Stimulated activated naive CD4-positive, alpha-beta T cell treated with Interleukin-2 at 50 U/mL for 16 hours (primary cell): Measurements from ENCODE around the gene IFITM10.

Experiments
- DNase-seq: peaks from one replicate; lab custom pipeline; 2025; lab: John Stamatoyannopoulos, UW

The IFITM10 gene

DNA sequence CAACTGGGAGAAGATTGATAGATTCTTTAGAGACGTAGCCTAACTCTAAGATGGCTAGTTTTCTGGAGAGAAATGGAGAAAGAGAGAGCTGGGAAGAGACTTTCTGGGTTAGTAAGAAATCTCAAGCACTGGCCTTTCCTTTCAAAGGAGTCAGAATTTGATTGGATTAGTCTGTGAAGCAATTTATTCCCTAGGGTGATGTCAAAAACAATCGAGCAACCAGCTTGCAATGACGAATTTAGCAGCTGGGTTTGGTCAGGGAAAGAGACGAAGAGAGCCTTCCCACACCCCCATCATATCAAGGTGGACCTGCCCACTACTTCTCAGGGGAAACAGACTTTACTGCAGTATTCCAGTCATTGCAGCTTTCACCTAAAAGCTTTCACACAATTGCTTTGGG, 42.6 kb downstream of the IFITM10 start:
- no peak for DNase-seq

DNA sequence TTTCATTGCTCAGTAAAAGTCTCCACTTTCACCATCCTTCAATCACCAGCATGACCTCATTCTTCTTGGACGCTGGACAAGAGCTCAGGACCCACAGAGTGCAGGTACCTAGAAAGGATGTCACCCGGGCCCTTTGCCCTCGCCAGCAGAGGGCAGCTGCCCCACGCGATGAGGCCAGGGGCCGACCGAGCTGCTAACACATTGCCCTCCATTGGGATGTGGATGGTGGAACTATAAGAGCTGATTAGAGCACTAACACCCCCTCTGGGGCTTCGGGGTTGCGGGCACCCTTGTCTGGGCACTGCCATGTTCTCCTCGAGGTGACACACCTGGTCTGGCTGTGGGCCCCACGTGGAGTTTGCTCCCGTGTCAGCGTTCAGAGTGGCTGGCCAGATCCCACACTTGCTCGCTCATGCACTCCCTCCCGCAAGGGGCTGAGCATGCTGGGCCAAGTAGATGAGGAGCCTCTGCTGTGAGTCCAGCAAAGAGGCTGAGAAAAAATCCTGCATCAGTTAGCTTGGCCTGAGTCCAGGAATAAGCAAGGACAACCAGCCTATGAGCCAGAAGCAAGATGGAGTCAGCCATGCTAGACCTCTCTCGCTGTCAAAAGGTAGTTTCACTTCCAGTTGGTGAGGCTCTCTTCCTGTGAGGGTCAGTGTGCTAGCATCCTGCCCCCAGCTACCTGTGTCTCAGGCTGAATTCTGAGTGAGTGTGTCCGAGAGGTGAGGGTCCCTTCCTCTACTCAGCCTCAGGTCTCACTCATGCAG, 43.6 kb downstream of the IFITM10 start:
- DNase-seq: no peak

DNA sequence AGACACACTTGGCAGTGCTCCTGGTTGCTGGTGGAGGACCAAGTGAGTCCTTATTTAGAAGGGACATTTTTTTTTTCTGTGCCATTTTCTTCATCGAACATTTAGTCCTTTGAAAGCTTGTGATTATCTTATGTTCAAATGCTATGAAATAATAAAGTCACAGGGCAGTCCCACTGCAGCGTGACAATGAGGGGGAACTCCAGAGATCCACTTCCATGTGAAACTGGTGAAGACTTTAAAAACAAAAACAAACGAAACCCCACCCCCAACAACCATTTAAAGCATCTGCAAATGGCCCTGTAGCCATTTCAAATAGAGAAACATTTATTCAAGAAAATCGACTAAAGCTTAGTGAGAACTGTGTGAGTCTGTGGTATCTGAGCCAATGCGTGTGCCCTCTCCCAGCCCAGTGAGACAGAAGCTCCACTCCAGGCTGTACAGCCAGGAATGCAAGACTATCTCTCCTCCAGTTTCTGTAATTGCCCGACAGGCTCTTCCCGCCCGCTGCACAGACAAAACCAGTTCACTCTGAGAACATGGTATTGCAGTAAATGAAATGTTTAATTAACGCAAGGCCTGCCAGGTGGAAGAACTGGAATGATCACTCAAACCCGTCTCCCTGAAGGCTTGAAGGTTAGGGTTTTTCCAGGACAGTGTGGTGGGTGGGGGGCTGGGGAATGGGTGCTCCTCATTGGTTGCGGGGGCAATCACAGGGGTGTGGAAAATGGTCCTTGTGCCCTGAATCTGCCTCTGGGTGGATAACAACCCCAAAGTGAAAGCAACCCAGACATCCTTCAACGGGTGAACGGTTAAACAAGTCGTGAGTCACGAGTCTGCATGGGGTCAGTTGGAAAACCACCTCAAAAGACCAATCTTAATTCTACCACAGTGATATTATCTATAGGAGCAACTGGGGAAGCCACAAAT, 45.0 kb downstream of the IFITM10 start:
- DNase-seq: no peak

DNA sequence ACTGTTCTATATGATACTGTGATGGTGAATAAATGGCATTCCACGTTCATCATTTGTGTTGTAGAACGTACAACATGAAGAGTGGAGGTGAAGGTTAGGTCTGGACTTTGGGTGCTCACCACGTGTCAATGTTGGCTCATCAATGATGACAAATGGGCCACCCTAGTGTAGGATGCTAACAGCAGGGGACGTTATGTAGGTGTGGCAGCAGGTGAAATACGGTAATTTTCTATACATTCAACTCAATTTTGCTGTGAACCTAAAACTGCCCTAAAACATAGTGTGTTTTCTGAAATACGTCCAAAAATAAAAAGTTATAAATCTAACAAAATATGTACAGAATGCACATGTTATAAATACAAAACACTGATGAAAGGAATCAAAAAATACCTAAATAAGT, 47.2 kb downstream of the IFITM10 start:
- no peak for DNase-seq

DNA sequence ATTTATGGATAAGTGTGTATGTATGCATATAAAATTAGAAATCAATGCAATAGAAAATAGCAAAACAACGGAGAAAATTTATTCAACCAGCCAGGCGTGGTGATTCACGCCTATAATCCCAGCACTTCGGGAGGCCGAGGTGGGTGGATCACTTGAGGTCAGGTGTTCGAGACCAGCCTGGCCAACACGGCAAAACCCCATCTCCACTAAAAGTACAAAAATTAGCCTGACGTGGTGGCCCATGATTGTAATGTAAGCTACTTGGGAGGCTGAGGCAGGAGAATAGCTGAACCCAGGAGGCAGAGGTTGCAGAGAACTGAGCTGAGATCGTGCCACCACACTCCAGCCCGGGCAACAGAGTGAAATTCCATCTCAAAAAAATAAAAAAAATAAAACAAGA, 47.9 kb downstream of the IFITM10 start:
- no peak for DNase-seq

DNA sequence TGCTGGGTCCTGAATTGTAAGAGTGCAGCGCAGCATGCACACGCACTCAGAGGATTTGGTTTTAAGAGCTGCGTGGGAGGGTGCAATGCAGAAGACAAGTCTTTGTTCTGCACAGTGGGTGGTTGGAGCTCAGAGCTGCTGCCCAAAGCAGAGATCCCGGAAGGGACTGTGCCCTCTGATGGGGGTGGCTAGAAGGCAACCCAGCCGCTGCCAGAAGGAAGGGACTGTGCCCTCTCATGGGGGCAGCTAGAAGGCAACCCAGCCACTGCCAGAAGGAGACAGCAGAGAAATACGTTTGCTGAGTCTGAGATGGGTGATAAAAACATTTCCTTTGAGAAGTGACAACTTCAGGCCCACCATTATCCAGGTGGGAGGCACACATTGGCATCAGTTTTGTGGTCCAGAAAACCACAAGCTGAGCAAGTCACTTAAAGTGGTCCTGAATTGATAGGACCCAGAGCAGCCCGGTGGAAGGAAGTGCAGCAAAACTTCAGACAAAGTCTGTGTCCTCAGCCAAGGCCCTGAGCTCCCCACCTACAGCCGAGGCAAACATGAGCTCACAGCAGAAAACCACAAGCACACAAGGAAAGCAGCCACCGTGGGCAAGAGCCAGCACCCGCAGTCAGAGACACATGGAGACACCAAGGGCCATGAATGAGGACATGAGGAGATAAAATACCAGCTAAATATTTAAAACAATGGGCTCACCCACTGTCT, 49.1 kb downstream of the IFITM10 start:
- no peak for DNase-seq

DNA sequence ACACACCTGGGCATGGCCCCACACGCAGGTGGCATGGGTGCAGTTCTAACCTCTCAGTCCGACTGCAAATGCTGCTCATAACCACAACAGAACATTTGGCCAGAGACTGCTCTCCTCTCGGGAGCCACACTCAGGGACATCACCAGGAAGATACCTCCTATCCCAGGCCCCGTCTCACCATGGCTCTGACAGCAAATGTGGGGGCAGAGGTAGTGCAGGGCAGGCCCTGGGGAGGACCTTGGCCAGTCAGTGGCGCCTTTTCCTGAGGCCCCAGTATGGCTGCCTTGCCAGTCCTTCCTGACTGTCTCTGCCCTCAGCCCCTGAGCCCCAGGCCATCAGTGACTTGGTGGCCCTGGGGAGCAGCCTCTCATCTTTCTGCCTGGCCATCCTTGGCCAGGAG, 50.6 kb downstream of the IFITM10 start:
- DNase-seq: no peak

DNA sequence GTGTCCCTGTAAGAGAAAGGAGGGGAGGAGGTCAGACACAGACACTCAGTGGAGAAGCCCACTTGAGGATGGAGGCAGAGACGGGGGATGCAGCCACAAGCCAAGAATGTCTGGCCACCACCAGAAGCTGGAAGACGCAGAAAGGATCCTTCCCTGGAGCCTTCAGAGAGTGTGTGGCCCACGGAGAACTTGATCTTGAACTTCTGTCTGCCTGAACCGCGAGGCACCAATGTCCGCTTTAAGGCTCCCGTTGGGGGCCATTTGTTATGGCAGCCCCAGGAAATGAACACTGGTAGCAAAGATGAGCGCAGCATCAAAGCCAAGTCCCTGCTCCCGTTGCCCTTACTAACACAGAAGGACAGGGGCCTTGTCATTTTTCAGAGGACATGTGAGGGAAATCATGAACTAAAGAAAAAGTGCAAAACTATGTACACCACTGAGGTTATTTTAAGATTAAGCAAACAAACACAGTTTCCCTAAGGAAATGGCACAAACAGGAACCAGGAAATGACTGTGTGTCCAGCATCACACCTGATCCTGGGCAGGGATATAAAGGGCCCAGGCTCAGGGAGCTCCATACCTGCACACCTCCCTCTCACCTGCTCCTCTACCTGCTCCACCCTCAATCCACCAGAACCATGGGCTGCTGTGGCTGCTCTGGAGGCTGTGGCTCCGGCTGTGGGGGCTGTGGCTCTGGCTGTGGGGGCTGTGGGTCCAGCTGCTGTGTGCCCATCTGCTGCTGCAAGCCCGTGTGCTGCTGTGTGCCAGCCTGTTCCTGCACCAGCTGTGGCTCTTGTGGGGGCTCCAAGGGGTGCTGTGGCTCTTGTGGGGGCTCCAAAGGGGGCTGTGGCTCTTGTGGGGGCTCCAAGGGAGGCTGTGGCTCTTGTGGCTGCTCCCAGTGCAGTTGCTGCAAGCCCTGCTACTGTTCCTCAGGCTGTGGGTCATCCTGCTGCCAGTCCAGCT, 53.5 kb downstream of the IFITM10 start, which contains the start of gene KRTAP5-6:
KRTAP5-6 (plus strand) TSS at position 588 of the 963 bp plus-strand sequence; CDS start at position 639, 51 bp downstream.
- no peak for DNase-seq

DNA sequence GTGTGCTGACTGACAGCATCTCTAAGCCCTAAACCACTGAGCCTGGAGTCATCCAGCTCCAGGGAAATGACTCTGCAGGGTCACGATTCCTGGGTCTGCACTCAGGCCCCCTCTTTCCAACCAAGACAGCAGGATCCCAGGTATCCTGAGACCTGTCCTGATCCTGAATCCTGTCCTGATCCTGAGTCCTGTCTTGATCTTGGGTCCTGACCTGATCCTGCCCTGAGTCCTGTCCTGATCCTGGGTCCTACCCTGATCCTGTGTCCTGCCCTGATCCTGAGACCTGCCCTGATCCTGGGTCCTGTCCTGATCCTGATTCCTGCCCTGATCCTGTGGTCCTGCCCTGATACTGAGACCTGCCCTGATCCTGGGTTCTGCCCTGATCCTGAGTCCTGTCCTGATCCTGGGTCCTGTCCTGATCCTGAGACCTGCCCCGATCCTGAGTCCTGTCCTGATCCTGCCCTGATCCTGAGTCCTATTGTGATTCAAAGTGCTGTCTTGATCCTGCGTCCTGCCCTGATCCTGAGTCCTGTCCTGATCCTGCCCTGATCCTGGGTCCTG, 54.8 kb downstream of the IFITM10 start:
- DNase-seq: no peak

DNA sequence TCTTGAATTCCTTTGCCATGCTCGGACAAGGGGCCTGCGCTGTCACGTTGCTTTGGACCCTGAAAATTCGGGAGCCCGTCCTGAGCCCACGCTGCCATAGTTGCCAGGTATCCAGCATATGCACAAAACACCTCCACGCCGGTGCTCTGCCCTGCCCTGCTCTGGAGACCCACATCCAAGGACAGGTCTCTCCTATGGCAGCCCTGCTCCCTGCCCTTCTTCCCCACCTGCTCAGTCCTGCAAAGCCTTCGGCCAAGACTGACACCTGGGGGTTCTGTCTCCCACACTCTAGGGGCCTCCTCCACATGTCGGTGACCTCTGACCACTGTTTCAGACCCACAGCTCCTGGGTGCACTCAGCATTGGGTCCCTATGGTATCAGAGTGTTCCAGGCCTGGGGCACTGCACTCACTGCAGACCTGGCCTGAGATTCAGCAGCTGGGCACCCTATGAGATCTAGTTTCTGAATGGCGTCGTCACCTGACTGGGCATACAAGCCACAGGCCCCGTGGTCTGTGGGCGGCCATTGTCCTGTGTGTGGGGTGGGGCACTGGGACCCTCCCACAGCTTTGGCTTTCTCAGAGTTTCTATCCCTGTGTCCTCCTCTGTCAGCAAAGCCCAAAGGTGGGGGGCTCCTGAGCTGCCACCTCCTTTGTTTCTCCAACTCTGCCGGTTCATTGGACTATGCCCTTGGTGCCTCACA, 55.4 kb downstream of the IFITM10 start:
- DNase-seq: no peak

DNA sequence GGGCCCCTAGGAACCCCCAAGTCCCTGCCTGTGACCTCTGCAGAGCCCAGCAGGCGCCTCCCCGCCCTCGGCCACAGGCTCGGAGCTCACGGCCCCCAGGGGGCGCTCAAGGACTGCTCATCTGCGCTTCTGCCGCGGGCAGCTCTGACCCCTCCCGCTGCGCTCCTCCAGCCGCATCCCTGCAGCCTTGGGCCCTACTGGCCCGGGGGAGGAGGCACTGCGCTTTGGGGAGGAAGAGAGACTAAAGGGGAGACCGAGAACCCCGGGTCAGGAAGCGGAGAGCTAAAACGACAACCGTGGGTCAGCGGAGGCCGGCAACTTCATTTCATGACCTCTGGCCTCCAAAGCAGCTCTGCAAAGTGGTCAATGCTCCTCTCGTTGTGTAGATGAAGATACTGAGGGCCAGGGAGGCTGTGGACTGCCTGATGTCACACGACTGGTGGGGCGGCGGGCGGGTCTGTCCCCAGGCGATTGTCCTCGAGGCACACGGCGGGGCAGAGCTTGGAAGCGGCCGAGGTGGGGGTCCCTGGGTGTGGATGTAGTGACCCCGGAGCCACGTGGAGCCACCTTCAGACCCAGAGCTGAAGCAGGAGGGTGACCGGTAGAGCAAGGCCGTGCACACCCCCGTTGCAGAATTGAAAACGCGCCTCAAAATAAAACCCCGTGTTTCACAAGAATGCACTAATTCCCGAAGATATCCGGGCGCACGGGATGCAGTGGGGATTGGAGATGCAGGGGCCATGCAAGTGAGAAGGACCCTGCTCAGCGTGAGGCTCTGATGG, 56.1 kb downstream of the IFITM10 start:
- DNase-seq: peak; percentile 71

DNA sequence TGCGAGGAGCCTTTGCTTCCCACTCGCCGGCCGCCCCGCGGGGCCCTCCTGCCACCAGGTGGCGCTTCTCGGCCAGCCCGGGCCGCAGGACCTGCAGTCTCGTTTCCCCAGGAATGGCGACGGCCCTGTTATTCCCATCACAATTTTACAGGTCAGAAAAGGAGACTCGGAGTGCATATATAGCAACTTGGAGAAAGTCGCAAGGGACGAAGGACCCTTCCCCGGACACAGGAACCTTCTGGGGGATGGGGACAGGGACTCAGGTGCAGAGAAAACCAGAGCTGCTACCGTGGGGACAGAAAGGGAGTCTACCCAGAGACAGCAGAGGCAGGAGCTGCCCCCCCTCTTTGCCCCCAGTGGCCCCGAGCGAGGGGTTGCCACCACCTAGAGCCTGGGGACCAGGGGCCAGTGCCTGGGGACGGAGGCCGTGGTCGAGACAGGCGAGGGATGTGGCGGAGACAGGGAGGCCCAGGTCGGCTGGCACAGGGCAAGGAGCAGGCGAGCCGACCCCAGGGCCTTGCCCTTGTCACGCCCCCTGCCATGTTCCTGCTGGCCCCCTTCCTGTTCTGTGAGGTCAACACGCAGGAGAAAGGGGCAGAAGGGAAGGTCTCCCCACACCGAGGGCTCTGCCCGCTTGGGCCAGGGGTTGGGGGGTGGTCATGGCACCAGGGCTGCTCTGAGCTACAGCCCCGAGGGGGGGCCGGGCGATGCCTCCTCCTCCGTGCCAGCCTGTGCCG, 56.9 kb downstream of the IFITM10 start:
- peak; percentile 57 for DNase-seq

DNA sequence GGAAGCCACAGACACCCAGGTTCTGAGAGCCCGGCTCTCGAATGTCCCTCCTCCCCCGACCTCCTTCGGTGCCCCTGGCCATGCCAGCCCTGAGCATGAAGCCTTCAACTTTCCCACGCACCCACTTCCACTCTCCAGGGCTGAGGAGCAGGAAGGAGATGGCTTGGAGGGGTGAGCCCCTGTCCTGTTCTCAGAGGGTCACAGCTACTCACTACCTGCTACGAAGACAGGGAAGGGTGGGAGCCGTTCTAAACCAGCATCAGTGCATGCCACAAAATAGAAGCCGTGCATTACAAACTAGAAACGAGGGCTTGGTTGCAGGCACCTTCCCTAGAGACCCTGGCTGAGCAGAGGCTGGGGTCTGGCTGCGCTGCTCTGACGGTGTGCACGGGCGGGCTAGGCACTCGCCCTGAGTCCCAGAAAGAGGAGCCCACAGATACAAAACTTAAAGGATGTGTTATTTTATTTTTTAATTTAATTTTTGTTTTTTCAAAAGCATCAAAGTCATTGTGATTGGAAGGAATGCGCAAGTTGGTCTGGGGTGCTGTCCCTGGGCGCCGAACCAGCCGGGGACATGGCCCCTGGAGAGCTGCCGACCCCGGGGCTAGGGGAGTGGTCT, 57.6 kb downstream of the IFITM10 start:
- no peak for DNase-seq

DNA sequence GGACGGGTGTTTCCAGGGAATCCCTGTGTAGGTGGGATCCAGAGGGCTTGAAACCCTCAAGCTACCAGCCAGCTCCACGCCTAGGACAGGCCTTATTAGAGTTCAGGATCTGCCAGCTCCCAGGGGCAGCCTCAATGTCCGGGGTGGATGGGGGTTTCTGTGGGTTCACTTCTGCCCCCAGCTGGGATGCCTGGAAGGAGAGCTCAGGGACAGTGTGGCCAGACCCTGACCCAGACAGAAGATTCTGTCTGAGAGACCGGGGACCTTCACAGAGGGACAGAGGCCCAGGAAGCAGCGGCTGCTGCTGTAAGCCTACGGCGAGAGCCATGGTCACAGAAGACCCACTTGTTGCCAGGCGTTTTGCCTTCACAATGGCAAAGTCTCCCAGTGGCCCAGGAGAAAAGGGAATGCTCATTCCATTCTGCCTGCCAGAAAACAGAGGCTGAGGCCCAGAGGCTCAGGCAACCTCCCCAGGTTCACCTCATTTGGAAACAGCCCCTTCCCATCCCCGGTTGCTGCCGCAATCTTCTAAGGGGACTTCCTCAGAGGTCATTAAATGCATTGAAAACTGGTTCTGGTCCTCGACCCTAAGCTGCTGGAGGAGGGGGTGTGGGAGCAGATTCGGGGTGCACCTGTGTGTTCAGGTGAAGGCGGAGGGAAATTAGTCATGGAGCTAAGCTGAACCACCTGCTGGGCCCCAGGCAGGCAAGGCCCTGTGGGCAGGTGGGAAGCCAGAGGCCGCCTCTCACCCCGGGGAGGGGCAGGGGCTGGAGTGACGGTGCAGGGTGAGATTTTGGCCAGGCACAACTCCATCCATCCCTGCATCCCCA, 58.3 kb downstream of the IFITM10 start:
- no peak for DNase-seq

DNA sequence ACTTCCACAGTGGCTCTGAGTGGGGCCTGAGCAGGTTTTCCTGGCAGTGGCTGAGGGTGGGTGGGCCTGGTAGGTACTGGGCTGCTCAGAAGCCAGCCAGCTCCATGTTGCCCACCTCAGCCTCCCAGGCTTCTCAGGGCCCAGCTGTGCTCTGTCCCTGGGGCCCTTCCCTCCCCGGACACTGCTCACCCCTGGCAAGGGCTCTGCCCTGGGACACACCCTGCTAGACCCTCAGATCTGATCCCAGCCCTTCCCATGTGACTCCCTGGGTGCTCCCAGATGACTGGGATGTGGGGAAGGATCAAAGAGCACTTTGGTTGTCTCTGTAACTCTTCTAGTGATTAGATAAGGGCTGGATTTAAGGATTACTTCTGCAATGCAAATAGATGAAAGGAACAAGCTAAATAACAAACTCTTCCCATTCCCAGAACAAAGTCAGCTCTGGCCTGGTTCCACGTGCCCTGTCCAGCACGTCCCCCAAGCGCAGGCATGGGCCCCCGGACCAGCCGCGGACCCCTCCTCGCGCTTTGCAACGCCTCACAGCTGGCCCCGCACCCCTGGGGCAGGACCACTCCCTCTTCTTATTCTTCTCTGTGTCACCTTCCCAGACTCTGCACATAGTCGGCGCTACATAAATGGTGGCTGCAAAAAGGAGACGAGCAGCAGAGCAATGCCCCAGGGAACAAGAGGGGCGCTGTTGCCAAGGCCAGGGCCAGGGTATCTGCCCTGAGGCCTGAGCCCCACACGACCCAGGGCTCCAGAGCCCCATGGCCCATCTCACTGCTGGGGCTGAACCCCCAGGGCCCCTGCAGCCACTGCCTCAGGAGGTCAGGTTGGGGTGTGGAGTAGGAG, 59.1 kb downstream of the IFITM10 start:
- DNase-seq: no peak
